ENCODE measurements around the gene HEMGN. TPM values are rescaled to one million over a fixed set of nuclear protein-coding genes. Genes with fewer than 3 reads are reported as not detected.

HEMGN gene
- total and polyA plus RNA-seq, 2 of the 4 experiments (the other 2 are of a cell fraction), result not detected

DNA sequence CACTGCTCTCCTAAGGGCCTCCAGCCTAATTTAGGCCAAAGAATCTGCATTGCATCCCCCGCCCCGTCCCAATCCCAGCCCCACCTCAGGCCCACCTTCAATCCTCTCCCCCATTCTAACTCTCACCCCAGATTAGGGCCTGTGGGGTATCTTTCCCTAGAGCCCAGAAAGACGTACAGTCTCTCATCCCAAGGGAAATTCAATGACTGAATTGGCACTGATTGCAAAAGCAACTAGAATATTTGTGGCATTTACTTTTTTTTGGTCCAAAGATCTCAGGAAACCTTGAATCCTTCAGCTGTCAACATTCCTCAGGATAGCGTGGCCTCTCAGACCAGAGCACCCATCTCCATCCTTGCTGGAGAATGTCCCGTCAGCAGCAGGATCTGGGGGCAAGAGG, 46.2 kb downstream of the HEMGN start:
- no peak overlapping the region for H3K4me3 ChIP-seq (ENCODE audit: insufficient read depth, low read depth, low read length)
- no peak overlapping the region for H4K91ac ChIP-seq (ENCODE audit: insufficient read depth, low read depth, low read length)
- in situ Hi-C loops (cut with MboI; ENCODE audit: low sequenced_read_pairs) (no loop called here), dilution Hi-C loops (cut with HindIII; ENCODE audit: low sequenced_read_pairs, unreplicated experiment) (no loop called here), intact Hi-C loops (cut with micrococcal nuclease) (loop anchor here (10.0 kb wide), 1 partner anchor 427 kb away; no protein-coding TSS in a partner anchor)
- no peak overlapping the region for H3K27ac ChIP-seq (ENCODE audit: insufficient read depth, low read length)
- H2AFZ ChIP-seq (replicated peaks; ENCODE audit: low read length, poor library complexity), result no peak overlapping the region
- no peak overlapping the region for H3K4ac ChIP-seq (ENCODE audit: low read depth, low read length)
- DNase-seq, result no peak
- no peaks in the 10 kb centered on the region for H3K4me1 ChIP-seq (ENCODE audit: control insufficient read depth, insufficient read depth, low read length)
- no peak for TF ChIP-seq POLR2A (IDR thresholded peaks at IDR 0.05; ENCODE audit: low read depth, low read length)
- no peak for TF ChIP-seq RCOR1 (IDR thresholded peaks at IDR 0.05; ENCODE audit: insufficient replicate concordance, low read length)
- TF ChIP-seq MXI1 (IDR thresholded peaks at IDR 0.05; ENCODE audit: borderline replicate concordance, low read depth, low read length), result no peak
- no peak for TF ChIP-seq CEBPB (IDR thresholded peaks at IDR 0.05; ENCODE audit: low read depth, low read length)
- TF ChIP-seq RFX5 (IDR thresholded peaks at IDR 0.05; ENCODE audit: low read depth, low read length), result no peak
- no peak for TF ChIP-seq RAD21 (IDR thresholded peaks at IDR 0.05; ENCODE audit: low read length)
- TF ChIP-seq SMC3 (IDR thresholded peaks at IDR 0.05; ENCODE audit: low read depth, low read length), result no peak
- TF ChIP-seq, protein P1, sequence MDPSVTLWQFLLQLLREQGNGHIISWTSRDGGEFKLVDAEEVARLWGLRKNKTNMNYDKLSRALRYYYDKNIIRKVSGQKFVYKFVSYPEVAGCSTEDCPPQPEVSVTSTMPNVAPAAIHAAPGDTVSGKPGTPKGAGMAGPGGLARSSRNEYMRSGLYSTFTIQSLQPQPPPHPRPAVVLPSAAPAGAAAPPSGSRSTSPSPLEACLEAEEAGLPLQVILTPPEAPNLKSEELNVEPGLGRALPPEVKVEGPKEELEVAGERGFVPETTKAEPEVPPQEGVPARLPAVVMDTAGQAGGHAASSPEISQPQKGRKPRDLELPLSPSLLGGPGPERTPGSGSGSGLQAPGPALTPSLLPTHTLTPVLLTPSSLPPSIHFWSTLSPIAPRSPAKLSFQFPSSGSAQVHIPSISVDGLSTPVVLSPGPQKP (IDR thresholded peaks at IDR 0.05; ENCODE audit: borderline replicate concordance, low read depth, low read length), result no peak
- TF ChIP-seq FOS (IDR thresholded peaks at IDR 0.05; ENCODE audit: low read depth, low read length), result no peak
- no peak for TF ChIP-seq CHD1 (IDR thresholded peaks at IDR 0.05; ENCODE audit: low read depth, low read length)
- TF ChIP-seq, protein P2, sequence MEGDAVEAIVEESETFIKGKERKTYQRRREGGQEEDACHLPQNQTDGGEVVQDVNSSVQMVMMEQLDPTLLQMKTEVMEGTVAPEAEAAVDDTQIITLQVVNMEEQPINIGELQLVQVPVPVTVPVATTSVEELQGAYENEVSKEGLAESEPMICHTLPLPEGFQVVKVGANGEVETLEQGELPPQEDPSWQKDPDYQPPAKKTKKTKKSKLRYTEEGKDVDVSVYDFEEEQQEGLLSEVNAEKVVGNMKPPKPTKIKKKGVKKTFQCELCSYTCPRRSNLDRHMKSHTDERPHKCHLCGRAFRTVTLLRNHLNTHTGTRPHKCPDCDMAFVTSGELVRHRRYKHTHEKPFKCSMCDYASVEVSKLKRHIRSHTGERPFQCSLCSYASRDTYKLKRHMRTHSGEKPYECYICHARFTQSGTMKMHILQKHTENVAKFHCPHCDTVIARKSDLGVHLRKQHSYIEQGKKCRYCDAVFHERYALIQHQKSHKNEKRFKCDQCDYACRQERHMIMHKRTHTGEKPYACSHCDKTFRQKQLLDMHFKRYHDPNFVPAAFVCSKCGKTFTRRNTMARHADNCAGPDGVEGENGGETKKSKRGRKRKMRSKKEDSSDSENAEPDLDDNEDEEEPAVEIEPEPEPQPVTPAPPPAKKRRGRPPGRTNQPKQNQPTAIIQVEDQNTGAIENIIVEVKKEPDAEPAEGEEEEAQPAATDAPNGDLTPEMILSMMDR (conservative IDR thresholded peaks at IDR 0.05; ENCODE audit: low read depth, low read length), result no peak
- no peaks in the 10 kb centered on the region; the same call in 1 of the 2 replicates for H3K9me1 ChIP-seq (ENCODE audit: insufficient read depth, low read length)
- H3K79me1 ChIP-seq (ENCODE audit: low read depth in 1 of 2, low read length in 2 of 2), result no peaks in the 10 kb centered on the region
- POLR2A ChIA-PET (ENCODE audit: unreplicated experiment), result no interaction called here
- H3K23ac ChIP-seq (ENCODE audit: low read depth, low read length), result no peak overlapping the region
- no peak overlapping the region for H3K18ac ChIP-seq (ENCODE audit: low read depth, low read length)
- H3K9me3 ChIP-seq (ENCODE audit: control insufficient read depth, insufficient read depth, low read length), result peaks cover 6% of the 10 kb centered on the region
- H3K14ac ChIP-seq (replicated peaks; ENCODE audit: low read depth, low read length), result no peak overlapping the region
- no peak overlapping the region for H2BK5ac ChIP-seq (ENCODE audit: low read depth, low read length, poor library complexity, severe bottlenecking)
- no peak overlapping the region for H3K9ac ChIP-seq (ENCODE audit: low read depth, low read length)
- H2AK5ac ChIP-seq (ENCODE audit: low read depth, low read length), result no peak overlapping the region
- H4K20me1 ChIP-seq (ENCODE audit: insufficient read depth, low read length), result no peaks in the 10 kb centered on the region
- no peak overlapping the region for H2AK9ac ChIP-seq (replicated peaks; ENCODE audit: low read depth, low read length, poor library complexity)
- BruUV-seq (replicated peaks), result no TSS peak
- H3K56ac ChIP-seq (ENCODE audit: extremely low read depth, insufficient read depth, low read length), result no peak overlapping the region
- no peak overlapping the region for H4K5ac ChIP-seq (ENCODE audit: low read depth, low read length)
- peaks cover 3% of the 10 kb centered on the region; the same call in 1 of the 2 replicates for H3K27me3 ChIP-seq (ENCODE audit: control insufficient read depth, insufficient read depth, low read length)
- H3K36me3 ChIP-seq (ENCODE audit: control insufficient read depth, insufficient read depth, low read length), result no peaks in the 10 kb centered on the region
- no peak overlapping the region for H2BK120ac ChIP-seq (ENCODE audit: low read depth, low read length)
- CTCF ChIA-PET, result no interaction called here
- no peak overlapping the region for H2BK15ac ChIP-seq (ENCODE audit: low read depth, low read length)
- H2BK20ac ChIP-seq (ENCODE audit: low read depth, low read length), result no peak overlapping the region
- no peak overlapping the region for H3K4me2 ChIP-seq (ENCODE audit: low read depth, low read length)
- H4K8ac ChIP-seq (ENCODE audit: low read depth in 2 of 2, low read length in 2 of 2), result no peak overlapping the region
- 73% methylated on average over 2 of the region's 5 CpGs; no CpG with 5 or more reads in 1 of the 2 experiments for WGBS, 2 experiments (ENCODE audit: extremely low coverage in 2 of 2, insufficient read length in 1 of 2)
- ATAC-seq (ENCODE audit: low read depth), result no peak
